Stimulated activated CD8-positive, alpha-beta memory T cell treated with anti-CD3 and anti-CD28 coated beads, Interleukin-4, amount 100 ng/mL, for 1 hour (primary cell): ENCODE measurements around the gene NAPSA.
A peak's percentile ranks its signal among the peaks of the same experiment; 100 is the strongest.

Experiments used
- DNase-seq, 2 donors: peaks; one replicate each; pipeline ENCODE4 v3.0.0-alpha.2; 2020; ENCODE audit warnings: low read depth in 2 of 2, low spot score in 1 of 2

The NAPSA gene

DNA sequence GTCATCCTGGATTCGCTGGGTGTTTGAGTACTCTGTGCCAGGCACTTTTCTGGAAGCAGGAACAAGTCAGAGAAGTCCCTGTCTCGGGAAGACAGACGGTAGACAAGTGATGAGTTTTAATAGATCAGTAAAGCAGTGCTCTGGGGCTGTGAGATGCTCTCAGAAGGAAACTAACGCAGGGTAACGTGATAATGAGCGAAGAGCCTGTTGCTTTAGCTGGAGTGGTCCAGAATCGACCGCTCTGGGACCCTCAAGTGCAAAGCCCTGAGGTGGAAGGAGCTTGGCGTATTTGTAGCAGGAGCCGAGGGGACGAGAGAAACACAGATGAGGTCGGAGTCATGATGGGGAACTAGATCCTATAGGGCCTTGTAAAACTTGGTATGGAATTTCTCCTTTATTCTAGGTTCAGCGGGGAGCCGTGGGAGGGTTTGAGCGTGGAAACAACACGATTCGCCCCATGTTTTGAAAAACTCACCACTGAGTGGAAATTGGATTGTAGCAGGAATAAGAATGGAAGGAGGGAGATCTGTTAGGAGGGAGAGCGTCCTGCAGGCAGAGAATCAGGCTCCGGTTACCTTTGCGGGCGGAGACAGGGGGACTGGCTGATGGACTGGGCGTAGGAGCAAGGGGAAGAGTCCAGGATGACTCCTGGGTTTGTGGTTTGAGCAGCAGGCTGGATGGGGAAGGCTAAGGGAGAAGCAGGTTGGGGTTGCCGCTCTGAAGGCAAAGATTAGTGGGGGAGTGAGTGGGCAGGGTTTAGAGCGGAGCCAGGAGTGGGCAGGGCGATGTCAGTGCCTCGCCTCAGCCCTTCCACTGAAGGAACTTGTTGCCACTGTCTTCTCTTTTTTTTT, 19.5 kb upstream of the NAPSA start:
- DNase-seq, result no peak

DNA sequence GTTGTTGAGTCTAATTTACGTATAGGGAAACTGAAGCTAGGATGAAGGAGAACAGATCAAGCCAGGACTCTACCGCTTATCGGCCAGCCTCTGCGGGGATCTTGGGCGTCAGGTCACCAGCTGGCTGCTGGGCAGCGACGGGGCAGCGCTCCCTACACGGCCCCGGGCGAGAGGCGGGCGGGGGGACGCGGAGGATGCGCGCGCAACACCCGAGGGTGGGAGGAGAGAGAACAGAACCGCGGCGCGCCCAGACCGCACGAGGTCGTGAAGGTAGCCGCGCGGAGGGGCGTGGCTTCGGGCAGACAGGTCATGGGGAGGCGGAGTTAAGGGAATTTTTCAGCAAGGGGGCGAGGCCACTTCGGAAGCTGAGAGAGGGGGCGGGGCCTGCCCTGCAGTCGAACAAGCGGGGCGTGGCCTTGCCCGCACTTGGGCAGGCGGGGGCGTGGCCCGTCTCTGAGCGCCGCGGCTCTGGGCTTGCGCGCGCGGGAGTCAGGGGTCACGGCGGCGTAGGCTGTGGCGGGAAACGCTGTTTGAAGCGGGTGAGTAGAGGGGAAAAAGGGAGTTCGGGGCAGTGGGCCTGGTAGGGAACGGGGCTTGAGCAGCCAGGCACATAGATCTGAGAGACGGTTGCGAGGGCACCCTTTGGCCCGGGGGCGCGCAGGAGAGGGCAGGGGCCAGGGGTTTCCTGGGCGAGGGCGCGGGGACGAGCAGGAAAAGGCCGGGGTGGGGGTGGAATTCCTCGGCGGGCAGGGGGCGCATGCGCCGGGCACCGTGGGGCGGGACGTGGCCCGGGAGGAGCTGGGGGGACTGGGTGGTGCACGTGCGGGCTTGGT, 18.6 kb upstream of the NAPSA start, which contains the start of gene POLD1:
Gene POLD1, plus strand, starts transcription at position 496 of the 833 bp plus-strand sequence. CDS start 14,505 bp downstream, outside the sequence.
- peak; percentile 93 to 97 for DNase-seq

DNA sequence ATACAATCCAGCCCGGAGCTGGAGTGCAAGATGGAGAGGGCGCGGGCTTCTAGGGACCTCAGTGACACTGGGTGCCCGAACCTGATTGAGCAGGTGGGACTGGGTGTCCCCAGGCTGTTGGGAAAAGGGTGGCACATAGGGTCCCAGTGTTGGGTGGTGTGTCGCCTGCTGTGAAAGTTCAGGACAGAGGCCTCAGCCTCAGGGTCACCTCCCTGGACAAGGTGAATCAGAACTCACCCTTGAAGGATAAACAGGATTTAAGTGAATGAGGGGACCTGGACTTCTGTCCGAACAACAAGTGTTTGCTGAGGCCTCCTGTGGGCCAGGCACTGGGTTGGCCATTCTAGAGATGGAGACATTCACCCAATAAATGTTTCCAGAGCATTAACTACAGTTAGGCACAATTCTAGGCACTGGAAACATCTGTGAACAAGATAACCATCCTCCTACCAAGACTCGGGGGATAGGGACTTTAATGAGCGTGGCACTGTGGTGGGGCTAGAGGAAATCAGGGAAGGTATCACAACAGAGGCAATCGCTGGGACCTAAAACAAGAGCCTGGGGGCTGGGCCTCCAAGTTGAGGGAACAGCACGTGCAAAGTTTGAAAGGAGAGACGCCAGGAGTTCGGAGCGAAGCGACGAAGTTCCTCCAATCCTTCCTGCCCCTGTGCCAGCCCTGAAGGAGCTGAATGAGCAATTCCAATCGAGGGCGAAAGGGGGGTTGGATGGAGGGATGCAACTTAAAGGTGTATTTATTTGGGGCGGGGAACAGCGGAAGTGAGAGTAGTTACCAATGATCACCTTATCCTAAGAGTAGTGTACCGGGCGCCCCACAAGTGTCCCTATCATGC, 17.8 kb upstream of the NAPSA start:
- DNase-seq, result no peak

DNA sequence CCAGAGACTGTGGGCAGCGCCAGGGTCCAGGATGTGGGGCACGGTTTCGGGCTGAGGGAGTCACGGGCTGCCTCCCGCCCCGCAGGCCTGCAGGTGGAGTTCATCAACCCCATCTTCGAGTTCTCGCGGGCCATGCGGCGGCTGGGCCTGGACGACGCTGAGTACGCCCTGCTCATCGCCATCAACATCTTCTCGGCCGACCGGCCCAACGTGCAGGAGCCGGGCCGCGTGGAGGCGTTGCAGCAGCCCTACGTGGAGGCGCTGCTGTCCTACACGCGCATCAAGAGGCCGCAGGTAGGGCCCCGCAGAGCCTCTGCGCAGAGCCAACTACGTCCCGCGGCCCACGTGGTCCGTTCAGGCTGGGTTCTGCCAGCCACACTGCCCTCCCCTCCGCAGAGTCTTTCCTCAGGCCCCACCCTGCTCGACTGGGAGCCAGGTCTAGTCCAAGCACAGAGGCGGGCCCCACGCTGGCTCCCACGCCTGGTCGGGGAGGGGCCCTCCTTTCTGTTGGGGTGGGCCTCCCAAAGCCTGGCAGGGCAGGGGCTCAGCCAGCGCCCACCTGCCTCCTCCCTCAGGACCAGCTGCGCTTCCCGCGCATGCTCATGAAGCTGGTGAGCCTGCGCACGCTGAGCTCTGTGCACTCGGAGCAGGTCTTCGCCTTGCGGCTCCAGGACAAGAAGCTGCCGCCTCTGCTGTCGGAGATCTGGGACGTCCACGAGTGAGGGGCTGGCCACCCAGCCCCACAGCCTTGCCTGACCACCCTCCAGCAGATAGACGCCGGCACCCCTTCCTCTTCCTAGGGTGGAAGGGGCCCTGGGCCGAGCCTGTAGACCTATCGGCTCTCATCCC, 16.7 kb upstream of the NAPSA start:
- DNase-seq, result no peak

DNA sequence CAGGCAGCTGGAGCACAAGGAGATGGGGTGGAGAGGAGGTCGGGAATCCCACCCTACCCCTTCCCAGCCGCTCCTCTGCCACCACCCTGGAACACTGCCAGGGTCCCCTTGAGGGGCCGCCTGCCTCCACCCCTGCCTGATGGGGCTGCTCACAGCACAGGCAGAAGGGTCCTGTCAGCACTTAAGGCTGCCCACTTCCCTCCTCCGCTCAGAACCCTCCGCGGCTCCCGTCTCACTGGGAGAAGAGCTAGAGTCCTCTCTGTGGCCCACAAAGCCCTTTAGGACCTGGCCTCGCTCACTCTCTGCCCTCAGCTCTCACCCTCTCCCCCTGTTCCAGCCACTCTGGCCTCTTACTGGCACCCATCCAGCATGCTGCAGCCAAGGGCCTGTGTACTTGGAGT, 15.3 kb upstream of the NAPSA start:
- no peak for DNase-seq

DNA sequence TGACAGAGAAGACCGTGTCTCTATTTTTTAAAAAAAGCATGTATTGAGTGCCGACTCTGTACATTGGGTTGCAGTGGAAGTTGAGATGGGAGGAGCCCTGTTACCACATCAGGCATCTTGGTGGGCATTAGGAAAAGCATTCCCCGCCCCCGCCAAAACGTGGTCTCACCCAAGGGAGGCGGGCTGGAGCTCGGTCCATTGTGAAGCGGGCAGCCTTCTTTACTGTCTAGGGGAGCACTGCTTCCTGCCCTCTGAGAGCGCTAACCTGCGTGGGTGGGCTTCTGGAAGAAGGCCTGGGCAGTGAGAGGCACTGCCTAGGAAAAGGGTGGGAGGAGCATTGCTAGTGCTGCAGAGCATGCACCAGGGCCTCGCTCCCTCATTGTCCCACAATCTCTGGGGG, 14.7 kb upstream of the NAPSA start:
- DNase-seq, result no peak

DNA sequence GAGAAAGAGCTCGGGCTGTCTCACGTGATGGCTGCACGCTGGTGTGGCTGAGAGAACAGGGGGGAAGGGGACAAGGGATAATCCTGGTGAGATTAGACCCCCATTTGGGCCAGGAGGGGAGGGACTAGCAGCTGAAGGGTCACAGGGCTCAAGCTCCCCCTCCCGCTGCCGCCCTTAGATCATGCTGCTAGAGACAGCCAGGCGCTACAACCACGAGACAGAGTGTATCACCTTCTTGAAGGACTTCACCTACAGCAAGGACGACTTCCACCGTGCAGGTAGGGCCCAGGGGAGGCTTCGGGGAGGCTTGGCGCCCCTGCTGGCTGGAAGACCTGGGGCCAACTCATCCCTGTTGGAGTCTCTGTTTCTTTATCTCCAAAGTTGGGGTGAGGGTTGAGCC, 14.2 kb upstream of the NAPSA start:
- no peak for DNase-seq

DNA sequence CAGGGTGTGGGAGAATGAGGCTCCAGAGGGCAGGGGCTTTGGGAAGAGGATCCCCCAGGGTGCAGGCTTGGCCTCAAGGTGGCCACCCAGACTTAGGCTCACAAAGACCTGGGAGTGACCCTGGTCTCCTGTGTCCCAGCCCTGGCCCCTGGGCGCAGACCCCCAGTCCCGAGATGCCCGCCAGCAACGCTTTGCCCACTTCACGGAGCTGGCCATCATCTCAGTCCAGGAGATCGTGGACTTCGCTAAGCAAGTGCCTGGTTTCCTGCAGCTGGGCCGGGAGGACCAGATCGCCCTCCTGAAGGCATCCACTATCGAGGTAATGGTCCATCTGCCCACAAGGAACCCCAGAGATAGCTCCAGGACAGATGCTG, 13.4 kb upstream of the NAPSA start:
- DNase-seq, result no peak

DNA sequence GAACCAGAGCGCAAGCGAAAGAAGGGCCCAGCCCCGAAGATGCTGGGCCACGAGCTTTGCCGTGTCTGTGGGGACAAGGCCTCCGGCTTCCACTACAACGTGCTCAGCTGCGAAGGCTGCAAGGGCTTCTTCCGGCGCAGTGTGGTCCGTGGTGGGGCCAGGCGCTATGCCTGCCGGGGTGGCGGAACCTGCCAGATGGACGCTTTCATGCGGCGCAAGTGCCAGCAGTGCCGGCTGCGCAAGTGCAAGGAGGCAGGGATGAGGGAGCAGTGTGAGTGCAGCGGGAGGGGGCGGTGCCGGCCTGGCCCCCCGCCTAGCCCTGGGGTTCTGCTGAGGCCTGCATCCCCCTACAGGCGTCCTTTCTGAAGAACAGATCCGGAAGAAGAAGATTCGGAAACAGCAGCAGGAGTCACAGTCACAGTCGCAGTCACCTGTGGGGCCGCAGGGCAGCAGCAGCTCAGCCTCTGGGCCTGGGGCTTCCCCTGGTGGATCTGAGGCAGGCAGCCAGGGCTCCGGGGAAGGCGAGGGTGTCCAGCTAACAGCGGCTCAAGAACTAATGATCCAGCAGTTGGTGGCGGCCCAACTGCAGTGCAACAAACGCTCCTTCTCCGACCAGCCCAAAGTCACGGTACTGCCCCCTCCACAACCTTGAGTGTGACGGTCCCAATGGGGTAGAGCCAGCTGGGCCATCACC, 12.9 kb upstream of the NAPSA start:
- no peak for DNase-seq

DNA sequence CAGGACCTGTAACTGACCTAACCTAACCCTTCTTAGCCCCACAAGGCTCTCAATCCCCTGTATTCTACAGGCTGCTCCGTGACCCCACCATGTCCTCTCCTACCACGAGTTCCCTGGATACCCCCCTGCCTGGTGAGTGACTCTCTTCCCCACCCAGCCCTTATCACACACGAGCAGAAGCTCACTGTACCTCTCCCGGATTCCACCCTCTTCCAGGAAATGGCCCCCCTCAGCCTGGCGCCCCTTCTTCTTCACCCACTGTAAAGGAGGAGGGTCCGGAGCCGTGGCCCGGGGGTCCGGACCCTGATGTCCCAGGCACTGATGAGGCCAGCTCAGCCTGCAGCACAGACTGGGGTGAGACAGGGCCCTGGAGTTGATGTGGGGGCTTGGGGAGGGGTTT, 12.1 kb upstream of the NAPSA start:
- DNase-seq, result no peak

DNA sequence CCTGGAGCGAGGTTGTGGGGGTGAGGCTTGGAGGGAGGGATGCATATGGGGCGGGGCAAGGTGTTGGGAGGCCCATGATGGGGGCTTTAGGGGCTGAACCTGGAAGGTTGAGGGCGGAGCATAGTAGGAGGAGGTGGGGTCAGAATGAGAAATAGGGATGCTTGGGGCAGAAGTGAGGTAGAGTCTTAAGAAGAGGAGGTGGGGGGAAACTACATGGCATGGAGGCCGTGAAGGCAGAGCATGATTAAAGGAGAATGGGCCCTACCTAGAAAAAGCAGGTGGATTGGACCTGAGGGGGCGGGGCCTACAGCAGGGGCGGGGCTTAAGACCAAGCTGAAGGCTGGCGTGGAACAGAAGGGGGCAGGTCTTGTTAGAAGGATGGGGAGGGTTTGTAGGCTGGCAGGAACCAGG, 11.6 kb upstream of the NAPSA start:
- no peak for DNase-seq

DNA sequence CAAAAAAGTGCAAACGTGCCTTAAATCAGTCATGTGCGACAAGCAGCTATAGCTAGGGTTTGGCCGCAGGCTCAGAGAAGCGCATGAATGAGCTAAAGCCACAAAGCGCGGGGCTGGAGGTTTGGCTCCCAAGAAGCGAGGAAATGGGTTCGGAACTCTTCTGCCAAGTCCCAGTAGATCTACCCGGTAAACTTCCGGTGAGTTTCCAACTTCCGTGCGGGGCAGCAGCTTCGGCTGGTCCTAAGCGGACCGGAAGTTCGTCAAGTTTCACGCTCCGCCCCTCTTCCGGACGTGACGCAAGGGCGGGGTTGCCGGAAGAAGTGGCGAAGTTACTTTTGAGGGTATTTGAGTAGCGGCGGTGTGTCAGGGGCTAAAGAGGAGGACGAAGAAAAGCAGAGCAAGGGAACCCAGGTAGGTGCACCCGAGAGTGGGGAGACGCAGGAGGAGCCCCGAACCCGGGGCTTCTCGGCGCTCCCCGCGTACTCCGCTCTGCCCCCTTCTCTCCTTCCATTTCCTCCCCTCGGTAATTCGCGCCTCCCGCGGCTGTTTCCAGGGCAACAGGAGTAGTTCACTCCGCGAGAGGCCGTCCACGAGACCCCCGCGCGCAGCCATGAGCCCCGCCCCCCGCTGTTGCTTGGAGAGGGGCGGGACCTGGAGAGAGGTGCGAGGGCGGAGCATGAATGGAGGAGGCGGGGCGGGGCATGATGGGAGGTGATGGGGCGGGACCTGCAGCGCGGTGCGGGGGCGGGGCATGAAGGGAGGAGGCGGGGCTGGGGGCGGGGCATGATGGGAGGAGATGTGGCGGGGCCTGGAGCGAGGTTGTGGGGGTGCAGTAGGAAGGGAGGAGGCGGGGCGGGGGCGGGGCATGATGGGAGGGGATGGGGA, 11.0 kb upstream of the NAPSA start, which contains the start of gene NR1H2:
Gene NR1H2, plus strand, starts transcription at position 292 of the 885 bp plus-strand sequence. CDS start 1,149 bp downstream, outside the sequence.
- DNase-seq, result peak; percentile 87 to 97

DNA sequence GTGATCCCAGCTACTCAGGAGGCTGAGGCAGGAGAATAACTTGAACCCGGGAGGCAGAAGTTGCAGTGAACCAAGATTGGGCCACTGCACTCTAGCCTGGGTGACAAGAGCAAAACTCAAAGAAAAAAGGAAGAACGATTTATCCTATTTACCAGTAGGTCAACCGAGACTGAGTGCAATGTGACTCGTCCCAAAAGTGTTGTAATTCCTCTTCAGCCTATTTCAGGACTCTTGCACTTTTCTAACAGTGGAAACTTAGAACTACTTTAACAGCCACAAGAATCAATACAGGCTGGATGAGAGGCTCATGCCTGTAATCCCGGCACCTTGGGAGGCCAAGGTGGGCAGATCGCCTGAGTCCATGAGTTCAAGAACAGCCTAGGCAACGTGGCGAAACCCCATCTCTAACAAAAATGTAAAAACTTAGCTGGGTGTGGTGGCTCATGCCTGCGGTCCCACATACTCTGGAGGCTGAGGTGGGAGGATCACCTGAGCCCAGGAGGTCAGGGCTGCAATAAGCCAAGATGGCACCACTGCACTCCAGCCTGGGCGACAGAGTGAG, 6.6 kb upstream of the NAPSA start:
- no peak for DNase-seq

DNA sequence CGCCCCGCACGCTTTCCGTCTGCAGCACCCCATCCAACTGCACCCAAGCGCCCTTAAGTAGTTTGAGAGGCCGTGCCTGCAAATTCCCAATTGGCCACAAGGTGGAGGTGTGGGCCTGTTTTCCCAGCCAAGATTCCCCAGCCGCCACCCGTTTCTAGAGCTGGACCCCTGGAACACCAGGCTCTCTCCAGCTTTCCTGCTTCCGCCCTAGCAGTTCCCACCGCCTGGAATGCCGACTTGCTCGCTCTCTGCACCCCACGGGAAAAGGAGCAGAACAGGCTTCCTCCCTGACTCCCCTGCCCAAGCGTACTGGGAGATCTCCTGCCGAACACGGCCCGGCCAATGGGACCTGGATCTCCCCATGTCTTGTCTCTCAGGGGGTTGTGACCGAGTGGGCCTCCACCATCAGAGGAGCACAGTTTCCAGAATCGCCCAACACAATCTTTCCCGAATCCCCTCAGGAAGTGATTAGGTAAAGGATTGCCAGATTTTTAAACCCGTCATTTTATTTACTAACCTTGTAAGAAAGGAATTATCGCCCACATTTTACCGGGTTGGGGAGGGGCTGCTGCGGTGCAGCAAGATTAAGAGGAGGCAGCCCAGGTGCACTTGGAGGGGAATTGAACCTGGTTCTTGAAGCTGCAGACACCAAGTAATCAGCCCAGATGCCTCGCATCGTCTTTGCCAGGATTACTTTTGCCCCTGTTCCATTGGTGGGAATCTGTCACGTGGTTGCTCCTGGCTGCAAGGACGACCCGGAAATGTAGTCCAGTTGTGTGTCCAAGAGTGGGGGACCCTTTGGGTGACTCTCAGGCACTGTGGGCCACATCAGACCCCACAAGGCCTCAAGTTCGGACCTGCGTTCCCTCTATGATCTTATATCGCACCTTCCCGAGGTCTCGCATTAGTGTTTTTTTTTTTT, 3.5 kb upstream of the NAPSA start:
- DNase-seq, result peak; percentile 43 to 59

DNA sequence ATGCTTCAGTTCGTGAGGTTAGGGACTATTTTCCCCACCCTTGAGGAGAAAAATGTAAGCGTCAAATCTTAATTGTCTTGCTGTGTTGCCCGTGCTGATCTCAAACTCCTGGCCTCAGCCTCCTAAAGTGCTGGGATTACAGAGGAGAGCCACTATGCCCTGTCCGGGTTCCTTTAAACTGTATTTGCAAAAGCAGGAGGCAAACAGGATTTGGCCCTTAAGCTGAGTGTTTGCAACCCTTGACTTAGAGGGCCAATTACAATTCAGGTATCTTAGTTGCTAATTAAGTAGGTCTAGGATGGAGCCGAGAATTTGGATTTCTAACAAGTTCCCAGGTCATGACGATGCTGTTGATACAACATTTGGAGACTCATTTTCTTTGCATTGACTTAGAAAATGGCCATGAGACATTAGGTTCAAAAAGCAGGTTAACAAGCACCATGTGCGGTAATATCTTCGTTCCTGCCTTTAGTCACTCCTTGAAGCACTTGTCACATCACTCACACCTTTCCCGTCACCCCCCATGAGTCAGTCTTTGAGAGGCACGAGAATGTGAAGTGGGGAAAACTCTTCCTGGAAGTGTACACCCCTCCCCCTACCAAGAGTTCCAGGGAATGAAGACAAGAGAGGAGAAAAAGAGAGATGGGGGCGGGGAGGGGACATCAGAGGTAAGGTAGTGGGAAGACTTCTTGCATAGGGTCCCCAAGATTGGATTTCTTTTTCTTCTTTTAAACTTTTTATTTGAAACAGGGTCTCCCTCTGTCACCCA, 2.6 kb downstream of the NAPSA start:
- DNase-seq, result no peak

DNA sequence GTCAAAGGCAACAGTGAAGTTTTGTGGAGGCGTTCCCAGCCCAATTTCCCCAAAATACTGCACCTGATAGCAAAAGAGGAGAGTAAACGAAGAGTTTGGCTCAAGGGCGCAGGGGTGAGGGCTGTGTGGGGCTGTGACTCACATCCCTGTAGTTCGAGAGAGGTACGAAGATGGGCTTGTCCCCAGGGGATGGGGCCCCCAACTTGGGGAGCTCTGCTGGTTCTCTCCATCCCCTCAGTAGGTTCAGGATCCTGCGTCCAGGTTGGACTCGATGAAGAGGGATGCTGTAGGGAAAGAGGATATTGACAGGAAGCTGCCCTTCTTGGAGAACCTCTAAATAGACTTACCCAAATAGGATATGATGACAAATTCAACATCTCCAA, 3.4 kb downstream of the NAPSA start:
- no peak for DNase-seq
